Right forelimb (tissue), 1 donor: ENCODE results near the gene DMBX1.

Source experiments
- DNase-seq: peaks from one replicate; pipeline ENCODE4 v3.0.0-alpha.2; 2018

The DMBX1 gene

DNA sequence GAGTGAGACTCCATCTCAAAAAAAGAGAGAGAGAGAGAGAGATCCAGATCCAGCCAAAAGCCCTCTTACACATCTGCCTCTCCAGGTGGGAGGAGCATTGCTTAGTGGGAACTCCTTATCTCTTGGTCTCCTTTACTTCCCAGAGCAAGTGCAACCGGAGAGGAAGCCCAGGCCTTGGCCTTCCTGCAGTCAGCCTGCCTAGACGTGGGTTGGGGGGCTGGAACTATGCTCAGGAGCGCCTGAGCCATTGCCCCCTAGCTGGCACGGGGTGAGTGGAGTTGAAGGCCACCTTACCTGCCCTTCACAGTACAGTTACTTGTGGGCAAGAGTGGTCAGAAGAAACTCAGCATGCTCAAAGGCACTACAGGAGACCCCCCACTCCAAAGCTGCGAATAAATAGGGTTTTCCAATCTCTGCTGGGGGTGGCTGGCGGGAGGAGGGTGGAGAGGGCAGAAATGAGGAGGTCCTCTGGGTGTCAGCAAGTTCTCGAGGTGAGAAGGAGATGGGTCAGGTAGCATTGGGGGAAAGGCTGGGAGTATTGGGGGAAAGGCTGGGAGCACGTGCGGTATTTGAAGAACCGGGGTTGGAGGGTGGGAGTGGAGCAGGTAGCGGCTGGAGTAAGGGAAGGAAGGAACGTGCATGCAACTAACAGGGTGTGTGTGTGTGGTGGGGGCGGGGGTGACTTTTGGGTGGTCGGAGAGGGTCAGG lies 4.7 kb upstream of the DMBX1 start:
- DNase-seq: no peak

DNA sequence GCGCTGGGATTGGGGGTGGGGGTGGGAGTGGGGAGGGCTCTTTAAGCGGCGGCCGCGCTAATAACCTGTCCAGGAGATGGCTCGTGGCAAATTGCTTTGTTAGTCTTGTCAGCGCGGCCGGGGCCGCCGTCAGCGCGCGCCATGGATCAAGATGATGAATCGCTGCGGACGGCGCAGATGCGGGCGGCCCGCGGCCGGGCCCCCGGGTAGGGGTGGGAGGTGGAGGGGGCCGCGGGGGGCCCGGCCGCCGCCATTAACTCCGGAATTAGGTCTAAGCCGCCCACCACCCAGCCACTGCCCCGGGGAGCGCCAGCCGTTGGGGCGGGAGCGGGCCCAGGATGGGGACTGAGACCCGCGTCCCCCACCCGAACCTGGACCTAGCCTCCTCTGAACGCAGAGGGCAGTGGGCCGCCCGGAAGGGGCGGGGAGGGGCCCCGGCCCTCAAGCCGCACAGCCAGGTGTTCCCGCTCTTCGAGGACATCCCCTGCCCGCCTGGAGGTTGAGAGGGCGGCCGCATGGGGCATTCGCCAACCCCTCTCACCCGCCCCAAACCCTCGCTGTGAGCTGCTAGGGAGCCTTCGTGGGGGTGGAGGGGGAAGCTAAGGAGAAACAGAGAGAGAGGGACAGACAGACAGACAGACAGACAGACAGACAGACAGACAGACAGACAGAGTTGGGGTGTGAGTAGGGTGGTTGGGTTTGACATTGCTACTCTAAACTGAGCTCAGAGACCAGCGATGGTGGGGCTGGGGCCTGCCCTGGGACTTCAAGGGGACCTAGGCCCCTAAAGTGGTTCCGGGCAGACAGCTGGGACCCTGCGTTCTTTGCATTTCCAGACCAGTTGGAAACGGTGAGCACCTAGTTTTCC lies 3.8 kb upstream of the DMBX1 start:
- DNase-seq: no peak

DNA sequence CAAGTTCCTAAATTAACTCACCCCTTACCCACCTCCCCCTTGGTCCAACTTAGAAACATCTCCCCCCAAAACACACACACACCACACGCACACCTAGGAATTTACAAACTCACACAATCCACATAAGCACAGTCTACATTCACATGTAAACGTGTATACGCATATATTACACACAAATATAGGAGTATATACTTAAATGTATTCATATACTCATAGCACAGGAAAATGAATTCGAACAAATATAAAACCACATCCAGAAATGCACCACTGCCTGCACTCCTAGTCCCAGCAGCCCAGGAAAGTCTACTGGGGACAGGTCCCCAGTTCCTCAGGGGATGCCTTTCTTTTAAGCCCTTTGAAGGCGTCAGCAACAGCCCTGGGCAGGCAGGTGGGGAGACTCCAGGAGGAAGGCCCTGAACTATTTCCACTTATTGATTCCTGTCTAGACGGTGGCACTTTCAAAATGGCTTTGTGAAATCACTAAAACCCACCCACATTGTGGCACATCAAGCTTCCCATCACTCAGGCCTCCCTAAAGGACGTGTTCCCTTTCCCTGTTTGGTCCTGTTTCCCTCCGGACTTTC lies 3.1 kb upstream of the DMBX1 start:
- no peak for DNase-seq

DNA sequence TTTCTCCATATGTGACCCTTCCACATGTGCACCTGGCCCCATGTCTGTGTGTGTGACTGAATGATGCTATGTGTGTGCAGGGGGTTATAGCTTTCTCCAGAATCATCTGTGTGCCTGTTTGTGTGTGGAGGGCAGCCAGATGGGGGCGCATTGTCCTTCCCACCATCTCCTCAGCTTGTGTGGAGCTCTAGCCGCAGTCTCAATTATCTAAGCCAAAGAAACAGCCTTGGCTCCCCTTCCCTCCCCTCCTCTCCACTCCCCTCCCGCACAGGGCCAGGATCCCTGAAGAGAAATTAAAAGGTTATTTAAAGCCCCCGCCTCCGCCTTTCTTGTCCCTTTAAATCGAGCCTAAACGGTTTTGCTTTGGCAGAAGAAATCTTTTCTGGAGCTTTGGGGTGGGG lies 1.8 kb upstream of the DMBX1 start:
- no peak for DNase-seq

DNA sequence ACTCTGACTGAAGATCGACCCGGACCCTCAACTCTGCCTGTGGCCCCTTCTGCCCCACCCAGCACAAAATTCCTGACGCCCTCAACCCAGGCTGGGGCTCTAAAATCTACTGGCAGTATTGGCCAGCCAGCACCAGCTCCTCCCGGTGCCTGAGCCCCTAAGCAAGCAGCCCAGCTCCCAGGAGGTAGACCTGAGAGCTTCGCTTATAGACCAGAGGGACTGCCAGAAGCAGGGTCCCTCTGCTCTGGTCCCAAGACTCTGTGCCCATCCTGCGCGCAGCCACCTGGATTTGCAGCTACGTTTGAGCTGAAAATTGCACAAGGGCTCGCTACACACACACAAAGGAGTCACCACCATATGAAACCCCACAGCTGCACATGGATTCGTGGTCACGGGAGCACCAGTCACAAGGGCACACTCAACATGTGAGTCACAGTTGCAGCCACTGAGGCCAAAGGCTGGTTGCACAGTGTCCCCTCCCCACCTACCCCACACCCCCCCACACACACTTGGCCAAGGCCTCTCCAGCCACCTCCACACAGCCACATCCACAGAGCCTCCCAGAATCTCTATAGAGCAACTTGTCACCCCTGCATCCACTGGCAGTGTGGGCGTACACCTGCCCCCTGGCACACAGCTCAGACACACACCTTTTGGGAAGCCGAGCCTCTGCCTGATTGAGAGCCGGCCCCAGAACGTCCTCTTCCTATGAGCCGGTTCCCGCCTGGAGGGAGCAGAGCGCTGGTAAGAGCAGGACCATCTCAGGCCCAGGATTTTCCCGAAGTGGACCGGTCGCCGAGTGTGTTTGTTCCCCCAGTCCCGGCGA lies 1.1 kb upstream of the DMBX1 start:
- no peak for DNase-seq

DNA sequence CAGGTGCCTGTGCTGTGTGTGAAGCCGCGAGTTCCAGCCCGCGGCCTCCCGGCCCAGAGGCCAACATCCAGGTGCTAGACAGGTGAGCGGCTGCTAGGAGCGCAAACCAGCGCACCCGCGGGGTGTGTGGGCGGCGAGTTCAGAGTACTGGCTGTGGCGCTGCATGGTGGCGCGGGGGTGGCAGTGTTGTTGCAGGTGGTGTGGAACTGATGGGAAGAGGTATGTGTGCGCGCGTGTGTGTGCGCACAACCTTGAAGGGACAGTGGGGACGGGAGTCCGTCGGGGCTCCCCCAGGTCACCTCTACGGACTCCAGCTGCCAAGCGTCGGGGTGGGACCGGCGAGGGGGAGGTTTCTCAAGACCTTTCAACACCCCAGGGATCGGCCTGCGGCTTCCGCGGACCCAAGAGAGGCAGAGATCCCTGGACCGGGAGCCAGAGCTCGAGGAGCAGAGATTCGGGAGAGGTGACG lies 433 bp upstream of the DMBX1 start:
- no peak for DNase-seq

DNA sequence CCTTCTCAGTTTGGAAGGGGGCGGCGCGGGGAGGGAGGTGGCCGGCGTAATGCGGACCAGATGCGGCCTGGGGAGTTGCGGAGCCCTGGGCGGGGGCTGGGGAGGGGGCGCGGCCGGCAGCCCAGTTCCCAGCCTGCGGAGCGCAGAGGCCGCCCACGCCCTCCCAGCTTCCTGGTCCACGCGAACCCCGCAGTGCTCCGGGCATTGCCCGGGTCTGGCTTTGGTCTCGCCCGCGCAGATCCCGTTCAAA lies 695 bp downstream of the DMBX1 start:
- DNase-seq: no peak

DNA sequence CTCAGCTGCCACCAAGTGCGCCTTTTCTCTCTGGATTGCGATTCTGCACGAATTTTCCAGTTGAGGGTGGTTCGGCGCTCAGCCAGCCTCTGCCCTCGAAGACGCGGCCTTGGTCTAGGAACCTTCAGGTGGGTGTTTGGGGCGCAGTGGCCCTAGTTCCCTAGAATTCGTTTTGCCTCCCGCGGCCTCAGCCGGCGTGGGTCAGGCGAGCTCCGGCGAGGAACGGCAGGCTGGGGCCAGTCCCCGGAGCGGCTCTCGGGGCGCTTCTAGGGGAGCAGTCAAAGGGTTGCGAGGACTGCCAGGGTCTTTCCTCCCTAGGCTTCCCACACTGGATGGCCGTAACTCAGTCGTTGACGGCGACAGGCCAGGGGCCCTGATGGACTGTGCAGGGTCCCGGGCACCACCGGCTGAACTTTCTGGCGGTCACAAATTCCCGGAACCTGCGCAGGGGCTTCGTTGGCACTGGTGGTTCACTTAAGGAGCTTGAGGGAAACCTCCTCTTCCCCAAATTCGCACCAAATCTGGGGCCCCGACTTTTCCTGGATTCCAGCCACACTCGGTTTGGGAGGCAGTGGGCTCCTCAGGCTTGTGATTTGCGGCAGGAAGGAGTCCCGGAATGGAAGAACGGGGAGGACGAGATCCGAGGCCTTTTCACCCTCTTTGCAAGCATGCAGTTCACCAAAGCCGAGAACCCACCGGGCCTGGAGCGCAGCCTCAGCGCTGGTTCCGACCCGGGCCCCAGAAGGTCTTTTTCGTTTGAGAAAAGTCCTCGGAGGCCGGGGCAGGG lies 1.2 kb downstream of the DMBX1 start:
- peak; percentile 69 for DNase-seq

DNA sequence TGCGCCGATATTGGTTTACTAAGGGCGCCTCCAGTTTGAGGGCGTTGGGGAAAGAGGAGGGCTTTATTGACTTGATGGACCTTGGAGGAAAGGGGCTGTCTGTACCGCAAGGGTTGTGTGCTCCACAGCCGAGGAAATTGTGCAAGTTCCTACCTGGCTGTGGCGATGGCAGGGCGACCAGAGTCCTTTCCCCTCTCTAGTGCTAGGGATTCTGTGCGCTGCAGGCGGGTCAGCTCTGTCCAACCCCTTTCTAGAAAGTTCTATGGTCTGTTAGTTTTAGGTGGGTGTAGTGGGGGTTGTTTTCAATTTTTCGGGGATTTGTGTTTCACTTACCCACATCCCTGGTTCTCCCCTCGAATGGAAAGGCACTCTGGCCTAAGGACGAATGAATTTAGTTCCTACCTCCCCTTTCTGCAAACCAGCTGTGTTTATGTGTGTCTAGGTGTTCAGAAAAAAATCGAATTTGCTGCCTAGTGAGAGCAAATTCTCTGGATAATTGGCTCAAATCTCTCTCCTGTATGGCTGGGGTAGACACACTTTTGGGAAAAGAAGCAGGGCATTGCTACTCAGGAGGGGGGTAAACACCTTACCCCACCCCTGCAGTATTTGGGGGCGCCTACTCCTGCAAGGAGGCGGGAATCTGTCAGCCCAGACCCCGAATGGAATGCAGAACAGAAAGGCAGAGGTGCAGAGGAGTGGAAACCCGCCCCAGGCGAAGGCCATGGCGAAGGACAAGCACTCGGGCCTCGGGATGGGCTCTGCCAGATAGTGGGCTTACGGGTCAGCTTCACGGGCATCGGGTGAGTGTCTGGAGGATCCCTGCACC lies 2.0 kb downstream of the DMBX1 start:
- peak; percentile 54 for DNase-seq

DNA sequence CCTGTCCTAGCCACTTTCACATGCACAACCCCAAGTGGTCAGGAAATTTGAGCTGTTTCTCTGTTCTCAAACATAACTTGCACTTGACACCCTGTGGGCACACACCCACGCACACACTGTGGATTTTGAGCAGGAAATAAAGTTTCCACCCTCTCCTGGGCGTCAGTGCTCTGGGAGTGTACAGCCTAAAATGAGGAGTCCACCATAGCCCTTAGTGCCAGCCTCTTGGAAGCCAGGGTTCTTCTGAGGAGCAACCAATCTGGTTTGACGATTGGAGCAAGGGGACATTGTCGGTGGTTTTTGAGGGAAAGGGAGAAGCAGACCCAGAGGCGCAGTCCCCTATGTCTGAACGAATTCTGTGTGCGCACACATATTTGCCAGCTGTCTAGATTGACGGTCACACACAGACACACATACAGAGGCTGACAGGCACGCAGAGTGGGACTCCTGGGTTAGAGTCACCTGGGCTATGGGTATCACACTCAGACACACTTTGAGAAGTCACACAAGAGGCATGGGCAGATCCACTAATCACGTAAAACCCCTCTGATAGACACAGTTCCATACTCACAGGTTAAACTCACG lies 2.7 kb downstream of the DMBX1 start:
- DNase-seq: no peak

DNA sequence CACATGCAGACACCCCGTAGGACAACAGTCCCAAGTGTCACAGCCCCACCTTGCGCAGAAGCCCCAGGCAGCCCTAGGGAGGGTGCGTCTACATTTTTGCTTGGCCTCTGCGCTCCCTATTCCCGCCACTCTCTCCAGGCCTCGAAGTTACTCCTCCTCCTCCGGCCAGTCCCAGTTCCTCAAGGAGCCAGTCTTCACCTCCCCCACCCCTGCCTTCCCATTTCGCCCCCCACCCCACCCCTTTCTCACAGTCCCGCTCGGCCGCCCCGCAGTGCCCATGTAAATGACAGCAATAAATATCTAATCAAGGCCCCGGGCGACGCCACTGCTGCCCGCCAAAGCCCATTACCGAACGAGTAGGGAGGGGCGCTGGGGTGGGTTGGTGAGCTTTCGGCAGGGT lies 3.2 kb downstream of the DMBX1 start:
- no peak for DNase-seq

DNA sequence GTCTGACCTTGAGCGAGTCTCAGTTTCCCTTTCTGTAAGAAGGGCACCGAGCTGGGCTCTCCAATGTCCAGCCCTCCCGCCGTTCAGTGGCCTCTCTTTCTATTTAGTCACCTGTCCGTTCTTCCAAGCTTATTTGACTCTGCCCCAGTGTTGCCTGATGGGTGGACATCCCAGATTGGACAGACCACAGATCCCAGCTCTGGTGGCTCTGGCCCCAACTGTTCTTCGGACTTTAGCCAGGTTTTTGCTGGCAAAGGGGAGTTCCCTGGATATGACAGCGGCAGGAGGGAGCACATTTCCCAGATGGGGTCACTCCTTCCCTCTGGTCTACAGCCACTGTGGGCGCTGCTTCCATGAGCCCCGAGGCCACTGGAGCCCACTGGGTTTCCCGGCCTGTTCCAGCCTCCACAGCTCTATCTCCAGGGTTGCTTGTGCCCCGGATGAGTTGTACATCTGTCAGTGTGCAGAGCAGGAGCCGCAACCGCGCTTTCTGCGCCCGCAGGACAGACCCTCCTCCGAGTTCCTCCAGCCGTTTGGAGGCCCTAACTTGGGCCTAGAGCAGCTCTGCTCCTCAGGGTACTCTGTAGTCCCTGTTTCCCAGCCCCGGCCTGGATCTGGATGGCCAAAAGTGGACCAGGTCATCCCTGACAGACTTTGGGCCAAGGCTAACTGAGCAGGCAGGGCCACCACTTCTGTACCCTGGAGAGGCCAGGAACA lies 3.8 kb downstream of the DMBX1 start:
- no peak for DNase-seq

DNA sequence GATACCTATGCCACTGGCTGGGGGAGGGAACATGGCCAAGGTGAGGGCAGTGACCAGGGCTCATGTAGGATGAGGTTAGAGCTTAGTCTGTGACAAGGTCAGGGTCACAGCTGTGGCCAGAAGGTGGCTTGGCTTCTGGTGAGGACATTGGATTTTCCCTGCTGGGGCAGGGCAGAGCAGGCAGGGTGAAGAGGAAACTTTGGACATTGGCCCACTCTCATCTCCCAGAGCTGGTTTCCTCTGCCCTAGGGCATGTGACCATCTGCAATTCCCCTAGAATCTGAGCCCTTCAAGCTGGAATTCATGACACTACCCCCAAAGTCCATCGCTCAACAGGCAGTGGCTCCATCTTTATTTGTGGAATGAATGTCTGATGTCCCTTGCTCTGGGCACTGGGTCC lies 5.3 kb downstream of the DMBX1 start:
- no peak for DNase-seq

DNA sequence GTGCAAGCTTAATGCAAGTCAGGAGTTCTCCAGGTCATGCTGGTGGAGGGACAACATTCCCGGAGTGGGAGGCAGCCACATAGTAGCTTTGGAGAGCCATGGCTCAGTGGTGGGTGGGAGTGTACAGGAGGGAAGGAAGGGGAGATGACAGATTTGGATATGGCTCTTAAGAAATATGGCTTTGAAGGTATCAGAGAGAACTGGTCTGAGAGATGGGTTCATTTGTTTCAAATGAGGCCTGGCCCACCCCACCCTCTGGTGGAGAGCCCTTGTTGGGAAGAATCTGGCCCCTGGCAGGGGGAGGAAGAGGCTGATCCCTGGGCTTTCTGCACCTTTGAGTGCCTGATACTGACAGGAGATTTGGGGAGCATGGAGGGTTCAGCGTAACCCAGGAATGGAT lies 6.1 kb downstream of the DMBX1 start:
- no peak for DNase-seq

DNA sequence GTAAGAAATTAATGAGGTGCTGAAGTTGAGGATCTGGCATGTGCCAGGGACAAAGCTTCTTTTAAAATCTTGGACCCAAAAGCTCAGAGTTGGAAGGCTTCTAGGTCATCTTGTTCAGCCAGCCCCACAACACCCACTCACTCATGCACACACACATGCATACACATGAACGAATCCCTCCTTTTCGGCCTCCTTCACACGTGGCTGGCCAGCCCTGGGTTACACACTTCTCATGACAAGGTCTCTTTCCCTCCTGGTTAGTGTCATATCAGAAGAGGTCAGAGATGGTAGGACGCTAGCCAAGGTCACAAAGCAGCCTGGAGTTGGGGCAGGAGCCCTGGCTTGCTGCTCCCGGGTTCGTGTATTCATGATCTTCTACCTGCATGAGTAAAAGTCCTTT lies 6.9 kb downstream of the DMBX1 start:
- DNase-seq: no peak

DNA sequence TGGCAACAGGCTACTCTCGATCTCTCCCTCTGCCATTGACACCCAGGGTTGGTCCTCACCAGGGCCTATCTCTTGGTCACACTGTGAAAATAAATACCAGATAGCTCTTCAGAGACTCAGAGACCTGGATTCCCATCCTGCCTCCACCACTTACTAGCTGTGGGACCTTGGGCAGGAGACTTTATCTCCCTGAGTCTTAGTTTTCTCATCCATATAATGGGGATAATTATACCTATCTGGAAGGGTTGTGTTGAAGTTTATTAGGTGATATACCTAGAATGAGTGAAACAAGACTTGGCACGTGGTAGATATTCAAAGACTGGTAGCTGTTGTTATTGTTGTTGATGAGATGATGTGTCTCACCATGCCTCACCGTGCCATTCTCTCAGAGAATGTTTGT lies 7.4 kb downstream of the DMBX1 start:
- DNase-seq: no peak

DNA sequence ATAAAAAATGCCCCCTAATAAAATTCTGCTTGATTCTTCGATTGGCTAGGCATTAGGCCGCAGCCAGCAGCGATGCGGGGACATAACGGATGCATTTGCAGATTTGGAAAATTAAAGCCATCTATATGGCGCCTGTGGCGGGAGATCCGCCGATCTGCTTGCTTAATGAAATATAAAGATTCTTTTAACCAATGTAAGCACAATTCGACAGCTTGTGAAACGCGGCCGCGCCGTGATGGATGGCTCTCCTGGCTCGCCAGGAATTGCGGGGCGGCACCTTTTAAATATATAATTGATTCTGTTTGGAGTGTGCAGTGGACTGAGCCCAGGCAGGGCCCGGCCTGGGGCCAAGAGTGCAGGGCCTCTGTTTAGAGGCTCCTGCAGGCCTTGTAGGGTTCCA lies 8.0 kb downstream of the DMBX1 start:
- DNase-seq: no peak

DNA sequence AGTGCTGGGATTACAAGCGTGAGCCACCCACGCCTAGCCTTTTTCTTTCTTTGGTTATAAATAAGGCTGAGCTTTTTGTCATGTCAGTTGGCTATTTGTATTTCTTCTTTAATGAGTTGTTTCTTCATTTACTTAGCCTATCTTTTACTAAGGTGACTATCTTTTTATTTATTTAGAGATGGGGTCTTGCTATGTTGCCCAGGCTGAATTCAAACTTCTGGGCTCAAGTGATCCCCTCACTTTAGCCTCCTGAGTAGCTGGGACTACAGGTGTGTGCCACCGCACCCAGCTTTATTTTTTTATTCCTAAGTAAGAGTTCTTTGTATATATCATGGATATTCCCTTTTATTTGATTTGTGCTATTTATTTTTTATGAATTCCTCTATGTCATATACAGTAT lies 11.9 kb downstream of the DMBX1 start:
- no peak for DNase-seq

DNA sequence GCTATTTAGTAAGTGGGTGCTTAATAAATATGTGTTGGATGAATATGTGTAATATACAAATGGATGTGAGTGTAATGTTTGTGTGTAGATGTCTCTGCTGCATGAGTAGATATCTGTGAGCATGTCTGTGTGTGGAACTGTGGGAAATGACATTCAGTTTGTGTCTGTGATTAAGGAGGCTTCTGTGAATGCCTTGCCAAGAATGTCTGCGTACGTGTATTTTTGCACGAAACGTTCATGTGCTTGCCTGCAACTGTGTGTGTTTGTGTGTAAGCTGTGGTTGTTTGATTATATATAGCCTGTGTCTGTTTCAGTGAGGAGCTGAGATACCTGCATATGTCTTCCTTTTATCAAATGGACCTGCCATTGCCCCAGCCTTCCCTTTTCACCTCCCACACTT lies 13.8 kb downstream of the DMBX1 start:
- no peak for DNase-seq

DNA sequence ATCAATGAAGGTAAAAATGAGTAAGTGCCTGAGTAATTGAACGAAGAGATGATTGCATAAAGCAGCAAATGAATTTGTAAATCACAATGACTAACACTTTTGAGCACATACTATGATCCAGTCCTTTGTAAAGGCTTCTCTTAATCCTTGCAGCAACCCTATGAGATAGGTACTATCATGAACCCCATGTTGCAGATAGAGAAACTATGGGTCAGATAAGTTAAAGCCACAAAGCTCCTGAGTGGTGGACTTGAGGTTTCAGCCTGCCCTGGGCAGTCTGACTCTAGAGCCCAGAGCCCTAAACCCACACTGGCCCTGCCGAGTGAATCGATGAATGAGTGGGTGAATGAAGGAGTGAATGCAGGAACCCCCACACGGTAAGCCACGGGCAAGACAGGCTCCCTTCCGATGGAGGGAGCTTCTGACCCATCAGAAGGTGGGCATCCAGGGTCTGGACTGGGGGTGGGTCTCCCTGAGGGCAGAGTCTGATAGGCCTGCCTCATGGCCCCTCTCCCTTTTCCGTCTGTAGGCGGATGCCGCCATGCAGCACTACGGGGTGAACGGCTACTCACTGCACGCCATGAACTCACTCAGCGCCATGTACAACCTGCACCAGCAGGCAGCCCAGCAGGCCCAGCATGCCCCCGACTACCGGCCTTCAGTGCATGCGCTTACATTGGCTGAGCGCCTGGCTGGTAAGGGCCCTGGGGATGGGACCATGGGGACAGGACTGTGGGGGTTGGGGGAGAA lies 17.0 kb downstream of the DMBX1 start:
- DNase-seq: no peak
